ENCODE results near the gene UTY.
A peak's percentile ranks its signal among the peaks of the same experiment; 100 is the strongest.

The UTY gene

GRCh38 chrY:13415556-13415955 lies 64.3 kb downstream of the UTY start:
- DNase-seq (ENCODE audit: low spot score) = no peak

DNA sequence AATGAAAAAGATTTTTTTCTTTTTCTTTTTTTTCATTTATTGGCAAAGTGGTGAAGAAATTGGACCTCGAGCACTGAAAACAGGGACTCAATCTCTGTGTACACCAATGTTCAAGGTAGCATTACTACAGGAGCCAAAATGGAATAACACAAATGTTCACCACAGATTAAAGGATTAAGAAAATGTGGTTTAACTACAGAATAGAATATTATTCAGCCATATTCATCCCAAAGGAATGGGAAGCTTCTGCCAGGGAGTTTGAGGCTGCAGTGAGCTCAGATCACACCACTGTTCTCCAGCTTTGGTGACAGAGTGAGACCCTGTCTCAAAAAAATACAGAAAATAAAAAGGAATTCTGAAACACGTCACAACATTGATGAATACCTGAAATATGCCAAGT lies 81.0 kb downstream of the UTY start:
- no peak for DNase-seq (ENCODE audit: low spot score)

- no peak for DNase-seq (ENCODE audit: low spot score)
Observed at GRCh38 chrY:13381110-13381683, 98.6 kb downstream of the UTY start.

- DNase-seq (ENCODE audit: low spot score) = no peak
Observed at GRCh38 chrY:13370868-13371800, 108.7 kb downstream of the UTY start.

DNA sequence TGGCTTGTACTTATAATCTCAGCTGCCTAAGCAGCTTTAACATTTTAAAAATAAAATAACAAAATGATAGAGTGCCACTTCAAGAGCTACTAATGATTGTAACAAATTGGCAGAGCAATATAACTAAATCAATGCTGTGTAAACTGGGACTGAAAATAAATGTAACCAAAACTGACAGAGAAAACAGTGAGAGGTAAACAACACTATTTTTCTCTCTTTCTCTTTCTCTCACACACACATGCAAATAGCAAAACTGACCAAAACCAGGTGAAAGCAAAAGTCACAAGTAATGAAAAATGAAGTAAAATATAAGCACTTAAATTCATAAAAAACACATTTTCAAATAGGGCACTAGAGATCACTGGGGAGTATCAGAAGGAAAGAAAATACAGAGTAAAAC lies 109.6 kb downstream of the UTY start:
- DNase-seq (ENCODE audit: low spot score) = no peak

DNA sequence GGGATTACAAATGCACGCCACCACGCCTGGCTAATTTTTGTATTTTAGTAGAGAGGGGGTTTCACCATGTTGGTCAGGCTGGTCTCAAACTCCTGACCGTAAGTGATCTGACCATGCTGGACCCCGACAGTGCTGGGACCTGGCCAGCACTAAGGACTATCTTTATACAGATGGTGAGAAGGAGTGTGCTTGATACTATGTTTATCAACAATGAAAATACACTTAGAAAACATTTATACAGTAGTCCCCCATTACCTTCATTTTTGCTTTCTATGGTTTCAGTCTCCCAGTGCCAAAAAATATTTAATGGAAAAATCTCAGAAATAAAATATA lies 111.4 kb downstream of the UTY start:
- DNase-seq (ENCODE audit: low spot score) = no peak

DNA sequence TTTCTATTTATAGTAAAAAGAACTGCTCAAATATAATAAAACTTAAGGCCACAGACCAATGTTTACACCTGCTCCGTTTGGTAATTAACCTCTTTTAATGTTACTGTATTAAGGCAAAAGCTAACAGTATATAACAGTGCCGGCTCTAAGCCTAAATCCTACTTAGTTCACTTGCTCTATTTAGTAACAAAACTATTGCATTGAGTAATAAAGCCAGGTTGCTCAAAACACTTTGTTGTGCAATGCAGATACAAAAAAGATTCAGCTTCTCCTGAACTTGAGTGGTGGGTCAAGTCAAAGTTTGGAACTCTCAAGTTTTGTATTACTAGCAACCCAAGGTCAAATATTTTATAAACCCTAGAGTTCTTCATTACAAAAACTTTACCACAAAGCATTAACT lies 116.2 kb downstream of the UTY start:
- no peak for DNase-seq (ENCODE audit: low spot score)

GRCh38 chrY:13362662-13363061 lies 117.2 kb downstream of the UTY start:
- no peak for DNase-seq (ENCODE audit: low spot score)

GRCh38 chrY:13361656-13362636 lies 117.9 kb downstream of the UTY start:
- DNase-seq (ENCODE audit: low spot score) = no peak

DNA sequence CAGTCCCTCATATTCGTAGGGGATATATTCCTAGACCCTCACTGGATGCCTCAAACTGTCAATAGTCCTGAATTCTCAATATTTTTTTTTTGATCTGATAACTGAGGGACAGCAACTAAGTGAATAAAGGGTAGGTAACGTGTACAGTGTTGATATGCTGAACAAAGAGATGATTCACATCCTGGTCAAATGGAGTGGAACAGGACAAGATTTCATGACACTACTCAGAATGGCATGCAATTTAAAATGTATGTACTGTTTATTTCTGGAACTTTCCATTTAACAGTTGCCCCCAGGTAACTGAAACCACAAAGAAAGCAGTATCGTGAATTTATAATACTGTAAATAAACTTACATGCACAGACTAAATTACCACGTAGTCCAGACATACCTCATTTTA lies 128.4 kb downstream of the UTY start:
- no peak for DNase-seq (ENCODE audit: low spot score)

DNA sequence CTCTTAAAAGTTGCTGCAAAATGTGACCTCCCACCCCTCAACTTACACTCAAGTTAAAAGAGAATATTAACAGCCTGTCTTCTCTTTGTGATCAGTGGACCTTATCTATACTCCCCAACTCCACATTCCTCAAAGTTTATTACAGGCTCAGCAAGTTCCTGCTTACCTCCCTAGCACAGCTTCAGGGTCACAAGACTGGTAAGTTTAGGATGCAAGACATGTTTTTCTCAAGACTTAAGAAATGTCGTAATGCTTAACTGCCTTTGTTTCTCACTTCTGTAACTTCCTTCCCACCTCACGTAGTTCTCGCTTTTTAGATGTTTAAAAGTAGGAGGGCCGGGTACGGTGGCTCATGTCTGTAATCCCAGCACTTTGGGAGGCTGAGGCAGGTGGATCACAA lies 132.7 kb downstream of the UTY start:
- no peak for DNase-seq (ENCODE audit: low spot score)

GRCh38 chrY:13345549-13345948 lies 134.3 kb downstream of the UTY start:
- no peak for DNase-seq (ENCODE audit: low spot score)

GRCh38 chrY:13343307-13343946 lies 136.4 kb downstream of the UTY start:
- DNase-seq (ENCODE audit: low spot score) = peak; percentile 13

- DNase-seq (ENCODE audit: low spot score) = no peak
Observed at GRCh38 chrY:13339939-13340338, 139.9 kb downstream of the UTY start.

GRCh38 chrY:13339381-13339780 lies 140.5 kb downstream of the UTY start:
- DNase-seq (ENCODE audit: low spot score) = no peak

DNA sequence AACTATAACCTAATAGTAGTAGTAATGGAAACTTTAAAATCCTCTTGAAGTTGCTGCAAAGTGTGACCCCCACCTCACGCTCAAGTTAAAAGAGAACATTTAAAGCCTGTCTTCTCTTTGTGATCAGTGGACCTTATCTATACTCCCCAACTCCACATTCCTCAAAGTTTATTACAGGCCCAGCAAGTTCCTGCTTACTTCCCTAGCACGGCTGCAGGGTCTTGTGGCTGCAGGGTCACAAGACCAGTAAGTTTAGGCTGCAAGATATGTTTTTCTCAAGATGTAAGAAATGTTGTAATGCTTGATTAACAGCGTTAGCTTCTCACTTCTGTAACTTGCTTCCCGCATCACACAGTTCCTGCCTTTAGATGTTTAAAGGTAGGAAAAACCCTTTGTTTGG lies 141.1 kb downstream of the UTY start:
- DNase-seq (ENCODE audit: low spot score) = no peak

GRCh38 chrY:13337934-13338333 lies 141.9 kb downstream of the UTY start:
- no peak for DNase-seq (ENCODE audit: low spot score)

DNA sequence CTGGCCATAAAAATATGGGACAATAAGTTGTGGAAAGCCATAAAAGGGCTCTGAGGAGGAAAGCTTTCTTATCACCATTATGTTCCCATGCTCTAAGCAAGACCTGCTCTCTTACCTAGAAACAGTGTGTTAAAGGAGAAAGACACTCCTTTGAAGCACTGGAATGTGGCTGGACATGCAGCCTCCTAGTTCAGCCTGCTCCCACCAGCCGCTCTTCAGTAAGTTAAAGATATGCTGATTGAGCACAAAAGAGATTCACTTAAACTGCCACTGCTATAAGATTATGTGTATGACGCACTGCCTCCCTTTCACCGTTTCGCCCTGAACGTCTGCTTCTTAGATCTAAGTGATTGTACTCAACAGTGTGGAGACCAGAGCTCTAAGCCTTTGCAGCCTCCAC lies 146.0 kb downstream of the UTY start:
- DNase-seq (ENCODE audit: low spot score) = no peak

DNA sequence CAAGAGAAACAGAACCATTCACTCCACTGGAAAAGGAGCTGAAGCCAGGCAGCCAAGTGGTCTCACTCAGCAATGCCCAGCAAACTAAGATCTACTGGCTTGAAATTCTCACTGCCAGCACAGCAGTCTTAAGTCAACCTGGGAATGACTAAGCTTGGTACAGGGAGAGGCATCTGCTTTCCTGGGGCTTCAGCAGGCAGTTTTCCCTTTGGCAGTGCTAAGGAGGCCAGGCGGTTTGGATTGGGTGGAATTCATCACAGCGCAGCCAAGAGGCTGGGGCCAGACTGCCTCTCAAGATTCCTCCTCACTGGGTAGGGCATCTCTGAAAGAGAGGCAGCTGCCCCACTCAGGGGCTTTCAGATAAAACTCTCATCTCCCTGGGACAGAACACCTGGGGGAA lies 149.2 kb downstream of the UTY start:
- DNase-seq (ENCODE audit: low spot score) = no peak

- DNase-seq (ENCODE audit: low spot score) = no peak
Observed at GRCh38 chrY:13312966-13313365, 166.9 kb downstream of the UTY start.

GRCh38 chrY:13307959-13308358 lies 171.9 kb downstream of the UTY start:
- no peak for DNase-seq (ENCODE audit: low spot score)

GRCh38 chrY:13300795-13301194 lies 179.0 kb downstream of the UTY start:
- no peak for DNase-seq (ENCODE audit: low spot score)

All from germinal center (tissue), 1 donor.